ENCODE measurements around the gene GPR173. TPM values are rescaled to one million over a fixed set of nuclear protein-coding genes. Genes with fewer than 3 reads are reported as not detected.

GPR173 gene
- total and polyA plus RNA-seq, 9 donors = 4.4 to 11.3 (median 8.9) TPM

DNA sequence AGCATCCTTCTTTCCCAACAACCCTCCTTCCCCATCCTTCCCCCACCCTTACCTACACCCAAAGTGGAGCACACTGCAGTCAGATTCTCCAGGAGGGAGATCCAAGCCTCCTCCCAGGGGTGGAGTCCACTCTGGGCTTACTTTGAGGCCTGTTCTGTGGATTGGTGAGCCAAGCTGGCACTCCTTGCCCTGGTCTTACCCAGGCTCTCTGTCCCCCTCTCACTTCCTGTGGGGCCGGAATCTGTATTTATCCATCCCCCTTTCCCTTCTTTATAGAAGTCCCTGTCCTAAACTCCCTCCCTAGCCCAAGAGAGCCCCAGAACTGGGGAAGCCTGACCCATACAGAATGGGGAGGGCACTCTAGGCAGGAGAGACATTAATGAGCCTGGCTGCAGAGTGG is 30.4 kb downstream of the GPR173 start:
- H3K4me3 ChIP-seq (ENCODE audit: low read length) = no peak overlapping the region
- H3K27me3 ChIP-seq (ENCODE audit: control insufficient read depth, insufficient read depth, low read length) = peaks cover 37% of the 10 kb centered on the region
- H3K27ac ChIP-seq (ENCODE audit: low read length) = no peak overlapping the region
- H3K4me1 ChIP-seq (ENCODE audit: control insufficient read depth, insufficient read depth, low read length) = peaks cover 8% of the 10 kb centered on the region
- H3K9me3 ChIP-seq (replicated peaks; ENCODE audit: control insufficient read depth, low read depth, low read length) = no peaks in the 10 kb centered on the region
- no CpG with 5 or more reads among the region's 1 CpG for WGBS (ENCODE audit: insufficient coverage)
- H3K36me3 ChIP-seq (ENCODE audit: control insufficient read depth, insufficient read depth, low read length) = peaks cover 1% of the 10 kb centered on the region
- no peak for DNase-seq

DNA sequence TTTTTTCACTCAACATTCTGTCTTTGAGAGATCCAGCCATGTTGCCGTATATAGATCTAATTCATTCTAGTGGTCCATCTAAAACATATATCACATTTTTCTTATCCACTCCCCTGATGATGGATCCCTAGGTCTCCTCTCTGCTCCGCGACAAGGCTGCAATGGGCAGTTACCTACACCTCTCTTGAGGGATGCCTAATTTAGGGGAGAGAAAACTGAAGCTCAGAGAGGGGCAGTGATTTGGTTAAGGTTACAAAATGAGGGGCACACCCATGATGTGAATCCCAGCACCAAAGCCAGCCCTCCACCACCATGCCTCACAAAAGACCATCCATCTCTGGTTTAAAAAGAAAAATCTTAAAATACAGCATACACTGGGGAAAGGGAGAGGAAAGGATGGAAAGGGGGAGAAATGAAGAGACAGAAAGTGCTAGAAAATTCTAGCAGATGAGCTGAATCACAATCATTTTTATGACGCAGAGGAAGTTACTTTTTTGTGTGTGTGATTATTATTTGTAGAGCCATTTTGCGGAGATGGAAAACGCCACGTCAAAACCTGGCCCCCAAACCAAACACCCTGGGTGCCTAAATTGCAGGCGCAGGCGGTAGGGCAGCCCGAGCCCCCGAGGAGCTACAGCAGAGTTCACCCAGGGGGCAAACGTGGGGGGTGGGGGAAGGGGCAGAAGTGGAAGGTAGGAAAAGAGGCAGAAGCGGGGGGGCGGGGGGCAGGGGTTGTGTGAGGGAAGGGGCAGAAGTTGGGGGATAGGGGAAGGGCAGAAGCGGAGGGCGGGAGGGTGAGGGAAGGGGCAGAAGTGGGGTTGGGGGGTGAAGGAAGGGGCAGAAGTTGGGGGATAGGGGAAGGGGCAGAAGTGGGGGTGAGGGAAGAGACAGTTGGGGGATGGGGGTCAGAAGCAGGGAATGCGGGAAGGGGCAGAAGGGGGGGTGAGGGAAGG is 32.3 kb downstream of the GPR173 start:
- Histone ChIP-seq H3K4me3 (ENCODE audit: low read length) (no peak overlapping the region), H3K27me3 (ENCODE audit: control insufficient read depth, insufficient read depth, low read length) (peaks cover 48% of the 10 kb centered on the region), H3K9me3 (replicated peaks; ENCODE audit: control insufficient read depth, low read depth, low read length) (no peaks in the 10 kb centered on the region), H3K36me3 (ENCODE audit: control insufficient read depth, insufficient read depth, low read length) (peaks cover 17% of the 10 kb centered on the region), H3K4me1 (ENCODE audit: control insufficient read depth, insufficient read depth, low read length) (peaks cover 8% of the 10 kb centered on the region), H3K27ac (ENCODE audit: low read length) (peak overlapping the region; percentile 77)
- WGBS (ENCODE audit: insufficient coverage) = 36% methylated on average over 2 of the region's 17 CpGs
- peak; percentile 44 for DNase-seq

DNA sequence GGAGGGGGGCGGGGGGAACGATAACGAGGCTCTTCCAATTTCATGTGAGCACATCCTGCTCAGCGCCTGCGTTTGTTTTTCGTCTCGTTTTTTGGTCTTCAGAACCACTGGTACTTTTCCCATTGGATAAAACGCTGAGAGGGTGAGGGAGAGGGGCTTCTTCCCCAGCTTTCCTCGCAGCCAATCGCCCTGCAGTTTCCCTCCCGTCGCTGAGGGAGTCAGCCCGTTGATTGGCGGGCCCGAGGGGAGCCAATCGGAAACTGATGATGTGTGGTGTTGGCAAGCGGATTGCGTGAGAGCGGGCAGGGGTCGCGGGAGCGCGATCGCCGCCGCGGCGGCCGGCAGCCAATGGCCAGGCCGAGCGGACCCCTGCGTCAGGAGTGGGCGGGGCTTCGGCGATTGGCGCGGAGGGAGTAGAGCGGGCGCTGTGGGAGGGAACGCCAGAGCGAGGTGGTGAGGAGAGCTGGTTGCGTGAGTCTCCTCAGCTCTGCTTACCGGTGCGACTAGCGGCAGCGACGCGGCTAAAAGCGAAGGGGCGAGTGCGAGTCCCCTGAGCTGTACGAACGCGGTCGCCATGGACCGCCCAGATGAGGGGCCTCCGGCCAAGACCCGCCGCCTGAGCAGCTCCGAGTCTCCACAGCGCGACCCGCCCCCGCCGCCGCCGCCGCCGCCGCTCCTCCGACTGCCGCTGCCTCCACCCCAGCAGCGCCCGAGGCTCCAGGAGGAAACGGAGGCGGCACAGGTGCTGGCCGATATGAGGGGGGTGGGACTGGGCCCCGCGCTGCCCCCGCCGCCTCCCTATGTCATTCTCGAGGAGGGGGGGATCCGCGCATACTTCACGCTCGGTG is 33.6 kb downstream of the GPR173 start, which contains the start of gene TSPYL2:
TSS of gene TSPYL2 (plus strand) at position 443 of the 848 bp plus-strand sequence. CDS start at position 575, 132 bp downstream.
- 38% methylated on average over 71 of the region's 86 CpGs for WGBS (ENCODE audit: insufficient coverage)
- DNase-seq = peak; percentile 99

DNA sequence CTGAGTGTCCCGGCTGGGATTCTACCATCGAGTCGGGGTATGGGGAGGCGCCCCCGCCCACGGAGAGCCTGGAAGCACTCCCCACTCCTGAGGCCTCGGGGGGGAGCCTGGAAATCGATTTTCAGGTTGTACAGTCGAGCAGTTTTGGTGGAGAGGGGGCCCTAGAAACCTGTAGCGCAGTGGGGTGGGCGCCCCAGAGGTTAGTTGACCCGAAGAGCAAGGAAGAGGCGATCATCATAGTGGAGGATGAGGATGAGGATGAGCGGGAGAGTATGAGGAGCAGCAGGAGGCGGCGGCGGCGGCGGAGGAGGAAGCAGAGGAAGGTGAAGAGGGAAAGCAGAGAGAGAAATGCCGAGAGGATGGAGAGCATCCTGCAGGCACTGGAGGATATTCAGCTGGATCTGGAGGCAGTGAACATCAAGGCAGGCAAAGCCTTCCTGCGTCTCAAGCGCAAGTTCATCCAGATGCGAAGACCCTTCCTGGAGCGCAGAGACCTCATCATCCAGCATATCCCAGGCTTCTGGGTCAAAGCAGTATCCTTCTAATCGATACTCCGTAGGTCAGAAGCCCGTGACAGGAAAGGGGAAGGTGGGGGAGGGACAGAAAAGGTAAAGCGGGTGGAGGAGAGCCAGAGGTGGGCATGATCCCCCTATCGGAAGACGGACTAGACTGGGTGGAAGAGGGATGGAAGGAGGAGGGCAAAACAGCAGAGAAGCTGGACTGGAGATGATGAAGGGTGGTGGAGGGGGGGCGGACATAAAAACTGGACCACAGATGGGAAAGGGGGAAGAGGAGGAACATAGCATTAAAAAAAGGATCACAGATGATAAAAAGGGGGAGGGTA is 34.4 kb downstream of the GPR173 start:
- 39% methylated on average over 28 of the region's 31 CpGs for WGBS (ENCODE audit: insufficient coverage)
- no peak for DNase-seq
- Histone ChIP-seq H3K4me3 (ENCODE audit: low read length) (peak overlapping the region; percentile 72), H3K36me3 (ENCODE audit: control insufficient read depth, insufficient read depth, low read length) (peaks cover 21% of the 10 kb centered on the region), H3K4me1 (ENCODE audit: control insufficient read depth, insufficient read depth, low read length) (peaks cover 9% of the 10 kb centered on the region), H3K27ac (ENCODE audit: low read length) (peak overlapping the region; percentile 88), H3K9me3 (replicated peaks; ENCODE audit: control insufficient read depth, low read depth, low read length) (no peaks in the 10 kb centered on the region), H3K27me3 (ENCODE audit: control insufficient read depth, insufficient read depth, low read length) (peaks cover 49% of the 10 kb centered on the region)

More for the DNA sequence above, 33.6 kb downstream of the GPR173 start, which contains the start of gene TSPYL2:
- H3K27ac ChIP-seq (ENCODE audit: low read length) = peak within 1 kb of the TSS; percentile 88
- H3K27me3 ChIP-seq (ENCODE audit: control insufficient read depth, insufficient read depth, low read length) = peaks cover 46% of the 10 kb centered on the region
- peak within 1 kb of the TSS; percentile 72 for H3K4me3 ChIP-seq (ENCODE audit: low read length)
- peaks cover 21% of the 10 kb centered on the region for H3K36me3 ChIP-seq (ENCODE audit: control insufficient read depth, insufficient read depth, low read length)
- no peaks in the 10 kb centered on the region for H3K9me3 ChIP-seq (replicated peaks; ENCODE audit: control insufficient read depth, low read depth, low read length)
- H3K4me1 ChIP-seq (ENCODE audit: control insufficient read depth, insufficient read depth, low read length) = peaks cover 8% of the 10 kb centered on the region

DNA sequence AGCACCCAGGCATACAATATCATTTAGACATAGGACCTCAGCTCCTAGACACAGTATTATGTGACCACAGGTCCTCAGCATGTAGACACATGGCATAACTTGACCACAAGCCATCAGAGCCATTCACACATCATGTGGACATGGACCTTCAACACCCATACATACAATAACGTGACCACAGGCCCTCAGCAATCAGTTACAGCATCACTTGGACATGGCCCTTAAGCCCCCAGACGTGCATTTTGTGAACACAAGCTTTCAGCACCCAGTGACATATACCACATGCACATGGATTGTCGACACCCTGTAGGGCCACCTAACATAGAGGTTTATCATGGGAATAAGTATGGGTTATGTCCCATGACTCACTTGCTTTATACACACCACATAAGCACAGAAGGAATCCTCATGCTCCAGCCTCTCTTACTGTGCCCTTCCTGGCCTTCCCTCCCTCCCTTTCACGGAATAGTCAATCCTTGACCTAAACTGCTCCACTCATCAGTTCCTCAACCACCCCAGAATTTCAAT is 35.5 kb downstream of the GPR173 start:
- H3K4me1 ChIP-seq (ENCODE audit: control insufficient read depth, insufficient read depth, low read length) = peaks cover 13% of the 10 kb centered on the region
- H3K27ac ChIP-seq (ENCODE audit: low read length) = no peak overlapping the region
- H3K4me3 ChIP-seq (ENCODE audit: low read length) = no peak overlapping the region
- no peaks in the 10 kb centered on the region for H3K9me3 ChIP-seq (replicated peaks; ENCODE audit: control insufficient read depth, low read depth, low read length)
- H3K27me3 ChIP-seq (ENCODE audit: control insufficient read depth, insufficient read depth, low read length) = peaks cover 52% of the 10 kb centered on the region
- peaks cover 21% of the 10 kb centered on the region for H3K36me3 ChIP-seq (ENCODE audit: control insufficient read depth, insufficient read depth, low read length)
- DNase-seq = no peak
- WGBS (ENCODE audit: insufficient coverage) = 37% methylated on average over 2 of the region's 4 CpGs

DNA sequence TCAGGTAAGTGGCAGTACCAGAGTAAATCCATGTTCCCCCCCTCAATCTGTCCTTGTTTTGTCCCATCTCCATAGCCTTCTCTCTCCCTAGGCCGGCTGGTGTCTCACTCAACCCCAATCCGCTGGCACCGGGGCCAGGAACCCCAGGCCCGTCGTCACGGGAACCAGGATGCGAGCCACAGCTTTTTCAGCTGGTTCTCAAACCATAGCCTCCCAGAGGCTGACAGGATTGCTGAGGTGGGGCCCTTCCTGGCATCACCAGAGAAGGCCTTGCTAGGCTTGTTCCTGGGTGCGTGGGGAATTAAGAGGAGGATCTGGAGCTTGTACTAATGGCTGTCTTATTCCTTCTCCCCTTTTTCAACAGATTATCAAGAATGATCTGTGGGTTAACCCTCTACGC is 36.3 kb downstream of the GPR173 start:
- no peak for DNase-seq
- H3K27ac ChIP-seq (ENCODE audit: low read length) = no peak overlapping the region
- H3K4me1 ChIP-seq (ENCODE audit: control insufficient read depth, insufficient read depth, low read length) = peaks cover 13% of the 10 kb centered on the region
- peaks cover 48% of the 10 kb centered on the region for H3K27me3 ChIP-seq (ENCODE audit: control insufficient read depth, insufficient read depth, low read length)
- WGBS (ENCODE audit: insufficient coverage) = 94% methylated on average over 6 of the region's 9 CpGs
- H3K9me3 ChIP-seq (replicated peaks; ENCODE audit: control insufficient read depth, low read depth, low read length) = no peaks in the 10 kb centered on the region
- peaks cover 21% of the 10 kb centered on the region for H3K36me3 ChIP-seq (ENCODE audit: control insufficient read depth, insufficient read depth, low read length)
- H3K4me3 ChIP-seq (ENCODE audit: low read length) = no peak overlapping the region

DNA sequence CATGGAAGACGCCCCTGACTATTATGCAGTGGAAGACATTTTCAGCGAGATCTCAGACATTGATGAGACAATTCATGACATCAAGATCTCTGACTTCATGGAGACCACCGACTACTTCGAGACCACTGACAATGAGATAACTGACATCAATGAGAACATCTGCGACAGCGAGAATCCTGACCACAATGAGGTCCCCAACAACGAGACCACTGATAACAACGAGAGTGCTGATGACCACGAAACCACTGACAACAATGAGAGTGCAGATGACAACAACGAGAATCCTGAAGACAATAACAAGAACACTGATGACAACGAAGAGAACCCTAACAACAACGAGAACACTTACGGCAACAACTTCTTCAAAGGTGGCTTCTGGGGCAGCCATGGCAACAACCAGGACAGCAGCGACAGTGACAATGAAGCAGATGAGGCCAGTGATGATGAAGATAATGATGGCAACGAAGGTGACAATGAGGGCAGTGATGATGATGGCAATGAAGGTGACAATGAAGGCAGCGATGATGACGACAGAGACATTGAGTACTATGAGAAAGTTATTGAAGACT is 37.2 kb downstream of the GPR173 start:
- Histone ChIP-seq H3K36me3 (ENCODE audit: control insufficient read depth, insufficient read depth, low read length) (peaks cover 21% of the 10 kb centered on the region), H3K4me1 (ENCODE audit: control insufficient read depth, insufficient read depth, low read length) (peaks cover 13% of the 10 kb centered on the region), H3K9me3 (replicated peaks; ENCODE audit: control insufficient read depth, low read depth, low read length) (no peaks in the 10 kb centered on the region), H3K27ac (ENCODE audit: low read length) (no peak overlapping the region), H3K27me3 (ENCODE audit: control insufficient read depth, insufficient read depth, low read length) (peaks cover 46% of the 10 kb centered on the region), H3K4me3 (ENCODE audit: low read length) (no peak overlapping the region)
- no peak for DNase-seq
- 80% methylated on average over 16 of the region's 17 CpGs for WGBS (ENCODE audit: insufficient coverage)

DNA sequence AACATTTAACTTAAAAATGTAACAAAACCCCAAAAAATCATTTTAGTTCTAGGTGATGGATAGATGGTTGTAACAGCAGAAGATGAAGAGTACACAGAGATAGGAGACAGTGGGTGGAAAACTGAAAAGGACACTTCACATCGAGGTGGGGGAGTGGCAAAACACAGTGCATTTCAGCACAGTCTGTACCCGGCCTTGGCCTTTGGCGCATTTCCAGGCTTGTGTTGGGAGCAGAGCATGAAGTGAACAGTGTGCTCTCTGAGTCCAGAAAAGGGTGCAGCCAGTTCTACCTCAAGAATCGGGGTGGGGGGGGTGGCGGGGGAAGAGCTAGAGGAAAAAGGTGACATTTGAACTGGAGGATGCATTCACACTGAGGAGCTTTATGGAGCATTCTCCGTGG is 37.9 kb downstream of the GPR173 start:
- H3K9me3 ChIP-seq (replicated peaks; ENCODE audit: control insufficient read depth, low read depth, low read length) = no peaks in the 10 kb centered on the region
- H3K4me3 ChIP-seq (ENCODE audit: low read length) = no peak overlapping the region
- WGBS (ENCODE audit: insufficient coverage) = 67% methylated on average over 6 of the region's 6 CpGs
- H3K27ac ChIP-seq (ENCODE audit: low read length) = no peak overlapping the region
- peaks cover 53% of the 10 kb centered on the region for H3K27me3 ChIP-seq (ENCODE audit: control insufficient read depth, insufficient read depth, low read length)
- H3K4me1 ChIP-seq (ENCODE audit: control insufficient read depth, insufficient read depth, low read length) = peaks cover 13% of the 10 kb centered on the region
- H3K36me3 ChIP-seq (ENCODE audit: control insufficient read depth, insufficient read depth, low read length) = peaks cover 21% of the 10 kb centered on the region
- DNase-seq = no peak

DNA sequence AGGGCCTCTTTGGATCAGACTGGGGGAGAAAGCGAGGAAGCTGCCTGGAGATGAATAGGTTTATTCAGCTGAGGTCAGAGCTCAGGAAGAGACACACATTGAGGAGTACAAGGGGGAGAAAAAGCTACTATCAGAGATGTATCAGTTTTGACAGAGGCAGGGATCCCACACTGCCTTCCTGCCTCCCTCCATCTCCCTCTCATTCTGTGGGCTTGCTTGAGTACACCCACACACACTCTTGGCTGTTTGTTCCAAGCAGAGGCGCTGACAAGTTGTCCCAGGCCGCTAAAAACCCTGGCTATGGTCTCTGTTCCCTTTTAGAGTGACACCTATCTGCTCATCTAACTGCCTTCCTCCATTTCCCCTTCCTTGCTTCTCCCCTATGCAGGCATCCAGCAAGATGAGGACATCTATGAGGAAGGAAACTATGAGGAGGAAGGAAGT is 38.8 kb downstream of the GPR173 start:
- H3K36me3 ChIP-seq (ENCODE audit: control insufficient read depth, insufficient read depth, low read length) = peaks cover 21% of the 10 kb centered on the region
- peaks cover 13% of the 10 kb centered on the region for H3K4me1 ChIP-seq (ENCODE audit: control insufficient read depth, insufficient read depth, low read length)
- H3K9me3 ChIP-seq (replicated peaks; ENCODE audit: control insufficient read depth, low read depth, low read length) = no peaks in the 10 kb centered on the region
- WGBS (ENCODE audit: insufficient coverage) = 60% methylated on average over 3 of the region's 3 CpGs
- no peak overlapping the region for H3K27ac ChIP-seq (ENCODE audit: low read length)
- no peak overlapping the region for H3K4me3 ChIP-seq (ENCODE audit: low read length)
- DNase-seq = no peak
- peaks cover 54% of the 10 kb centered on the region for H3K27me3 ChIP-seq (ENCODE audit: control insufficient read depth, insufficient read depth, low read length)

Data from muscle of leg (tissue), 11 donors.